HFFc6 (cell line): Measurements from ENCODE around the gene FSTL5. TPM values are rescaled to one million over a fixed set of nuclear protein-coding genes. Genes with fewer than 3 reads are reported as not detected.

ENCODE experiments used
- DNase-seq: peaks from one replicate; pipeline ENCODE4 v3.0.0-alpha.2; 2018
- H3K27ac Mint-ChIP-seq: 2 replicates; pipeline ENCODE4 v1.8.0; 2020; ENCODE audit warnings: mild to moderate bottlenecking, mixed read lengths
- H3K27me3 Mint-ChIP-seq: 2 replicates; pipeline ENCODE4 v1.8.0; 2021; ENCODE audit warnings: mild to moderate bottlenecking, moderate library complexity, mixed read lengths; ENCODE audit not compliant: insufficient read depth
- H3K36me3 Mint-ChIP-seq: 2 replicates; pipeline ENCODE4 v1.8.0; 2021; ENCODE audit warnings: low read depth, mixed read lengths
- H3K4me1 Mint-ChIP-seq: 2 replicates; pipeline ENCODE4 v1.8.0; 2020; ENCODE audit warnings: low read depth, mixed read lengths
- H3K4me3 Mint-ChIP-seq: 2 replicates; pipeline ENCODE4 v1.8.0; 2020; ENCODE audit warnings: mild to moderate bottlenecking, moderate library complexity, mixed read lengths
- H3K9me3 Mint-ChIP-seq: 2 replicates; pipeline ENCODE4 v1.8.0; 2020; ENCODE audit warnings: mild to moderate bottlenecking, mixed read lengths
- total RNA-seq, 6 experiments: library from RNA; stranded (reverse); fragmentation: NEBNext Ultra II Directional; extraction: Animal tissue kit (Norgen Biotek cat#: 25700); gene quantifications; 2 replicates in 1 of 6; 3 replicates in 5 of 6; pipeline ENCODE4 v1.2.3, GENCODE V29; 2021
- TF ChIP-seq, protein P1 (sequence below): fragments of 200-600 bp; sonication (generic); IDR thresholded peaks from 2 replicates; pipeline ENCODE4 v1.5.0; 2021; ENCODE audit warnings: antibody characterized with exemption, mild to moderate bottlenecking

FSTL5 gene
- total RNA-seq, 6 experiments from 2014 or later: not detected

DNA sequence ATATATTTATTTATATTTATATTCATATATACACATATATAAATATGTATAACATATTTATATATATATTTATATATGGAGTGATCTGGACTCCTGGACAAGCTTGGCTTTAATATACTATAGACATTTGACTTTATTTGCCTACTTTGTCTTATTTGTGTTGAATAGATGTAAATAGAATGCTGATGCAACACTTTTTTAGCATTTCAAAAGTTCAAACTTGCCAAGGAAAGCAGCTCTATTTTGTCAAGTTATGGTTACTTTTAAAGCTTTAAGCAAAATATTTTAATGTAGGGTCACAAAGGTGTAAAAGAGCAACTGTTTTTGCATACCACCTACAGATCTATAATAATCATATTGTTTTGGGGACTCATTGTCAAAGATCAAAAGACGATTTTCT is 61.1 kb downstream of the FSTL5 start:
- no peak overlapping the region for H3K4me3 Mint-ChIP-seq

DNA sequence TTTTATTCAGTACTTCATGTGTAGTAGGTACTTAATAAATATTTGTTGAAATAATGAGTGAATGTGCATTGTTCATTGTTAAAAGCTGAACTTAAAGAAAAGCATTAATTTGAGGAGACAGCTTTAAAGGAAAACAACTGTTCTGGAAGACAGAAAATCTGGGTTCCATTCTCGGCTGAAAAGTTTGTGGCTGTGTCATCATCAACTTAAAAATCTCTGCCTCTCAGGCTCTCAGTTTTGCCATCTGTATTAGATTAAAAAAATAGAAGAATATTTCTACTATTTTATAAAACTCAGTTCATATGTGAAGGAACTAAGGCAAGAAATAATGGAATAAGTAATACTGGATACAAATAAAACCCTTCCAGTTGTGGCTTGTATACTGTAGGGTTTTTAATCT is 62.5 kb downstream of the FSTL5 start:
- no peak for DNase-seq
- H3K27me3 Mint-ChIP-seq: no peaks in the 10 kb centered on the region
- no peak overlapping the region for H3K27ac Mint-ChIP-seq
- no peak overlapping the region for H3K4me3 Mint-ChIP-seq
- peaks cover 20% of the 10 kb centered on the region for H3K9me3 Mint-ChIP-seq
- H3K4me1 Mint-ChIP-seq: no peaks in the 10 kb centered on the region
- no peaks in the 10 kb centered on the region for H3K36me3 Mint-ChIP-seq
- TF ChIP-seq, protein P1, sequence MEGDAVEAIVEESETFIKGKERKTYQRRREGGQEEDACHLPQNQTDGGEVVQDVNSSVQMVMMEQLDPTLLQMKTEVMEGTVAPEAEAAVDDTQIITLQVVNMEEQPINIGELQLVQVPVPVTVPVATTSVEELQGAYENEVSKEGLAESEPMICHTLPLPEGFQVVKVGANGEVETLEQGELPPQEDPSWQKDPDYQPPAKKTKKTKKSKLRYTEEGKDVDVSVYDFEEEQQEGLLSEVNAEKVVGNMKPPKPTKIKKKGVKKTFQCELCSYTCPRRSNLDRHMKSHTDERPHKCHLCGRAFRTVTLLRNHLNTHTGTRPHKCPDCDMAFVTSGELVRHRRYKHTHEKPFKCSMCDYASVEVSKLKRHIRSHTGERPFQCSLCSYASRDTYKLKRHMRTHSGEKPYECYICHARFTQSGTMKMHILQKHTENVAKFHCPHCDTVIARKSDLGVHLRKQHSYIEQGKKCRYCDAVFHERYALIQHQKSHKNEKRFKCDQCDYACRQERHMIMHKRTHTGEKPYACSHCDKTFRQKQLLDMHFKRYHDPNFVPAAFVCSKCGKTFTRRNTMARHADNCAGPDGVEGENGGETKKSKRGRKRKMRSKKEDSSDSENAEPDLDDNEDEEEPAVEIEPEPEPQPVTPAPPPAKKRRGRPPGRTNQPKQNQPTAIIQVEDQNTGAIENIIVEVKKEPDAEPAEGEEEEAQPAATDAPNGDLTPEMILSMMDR: no peak

More for the DNA sequence above, 61.1 kb downstream of the FSTL5 start:
- no peaks in the 10 kb centered on the region for H3K36me3 Mint-ChIP-seq
- peaks cover 24% of the 10 kb centered on the region for H3K9me3 Mint-ChIP-seq
- H3K27me3 Mint-ChIP-seq: no peaks in the 10 kb centered on the region
- TF ChIP-seq, protein P1: no peak
- no peak for DNase-seq
- H3K27ac Mint-ChIP-seq: no peak overlapping the region
- no peaks in the 10 kb centered on the region for H3K4me1 Mint-ChIP-seq

DNA sequence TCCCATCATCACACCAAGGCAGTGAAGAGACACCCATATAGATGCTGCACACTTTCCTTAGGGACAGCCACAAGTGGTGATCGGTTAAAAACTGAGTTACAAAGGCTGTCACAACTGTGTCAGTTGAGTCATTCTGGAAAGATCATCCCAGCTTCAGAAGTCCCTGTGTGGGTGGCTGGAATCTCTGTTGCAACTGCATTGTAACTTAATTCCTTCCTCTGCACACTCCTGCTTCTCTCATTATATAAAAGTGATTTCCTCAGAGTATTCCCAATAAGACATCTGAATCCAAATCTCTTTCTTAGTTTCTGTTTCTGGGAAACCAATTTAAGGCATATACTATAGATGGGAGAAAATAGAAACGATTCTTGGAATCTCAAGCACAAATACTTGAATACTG is 88.1 kb downstream of the FSTL5 start:
- Mint-ChIP-seq H3K27ac (no peak overlapping the region), H3K27me3 (no peaks in the 10 kb centered on the region), H3K9me3 (peaks cover 19% of the 10 kb centered on the region), H3K4me1 (no peaks in the 10 kb centered on the region), H3K4me3 (no peak overlapping the region), H3K36me3 (no peaks in the 10 kb centered on the region)
- TF ChIP-seq, protein P1: no peak
- DNase-seq: no peak

DNA sequence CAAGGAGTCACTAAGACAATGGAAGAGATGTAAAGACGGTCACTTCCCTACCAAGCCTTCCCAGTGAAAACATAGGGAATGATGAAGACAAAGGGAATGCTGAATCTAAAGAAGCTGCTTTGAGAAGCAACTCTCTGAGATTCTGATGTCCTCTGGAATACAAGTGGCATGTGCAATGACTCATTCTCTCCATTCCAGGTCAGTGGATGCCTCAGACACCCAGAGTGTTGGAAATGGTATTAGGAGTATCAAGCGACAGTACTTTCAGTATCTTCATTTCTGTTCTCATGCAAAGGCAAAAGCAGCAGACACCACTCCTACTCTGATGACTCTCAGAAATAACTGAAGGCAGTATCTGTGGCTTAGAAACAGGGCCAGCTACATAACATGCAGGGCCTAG is 102.6 kb downstream of the FSTL5 start:
- no peaks in the 10 kb centered on the region for H3K36me3 Mint-ChIP-seq
- H3K4me1 Mint-ChIP-seq: no peaks in the 10 kb centered on the region
- peaks cover 1% of the 10 kb centered on the region; the same call in 1 of the 2 replicates for H3K27me3 Mint-ChIP-seq
- peaks cover 20% of the 10 kb centered on the region for H3K9me3 Mint-ChIP-seq
- H3K27ac Mint-ChIP-seq: no peak overlapping the region
- TF ChIP-seq, protein P1: no peak
- no peak overlapping the region for H3K4me3 Mint-ChIP-seq
- DNase-seq: no peak

DNA sequence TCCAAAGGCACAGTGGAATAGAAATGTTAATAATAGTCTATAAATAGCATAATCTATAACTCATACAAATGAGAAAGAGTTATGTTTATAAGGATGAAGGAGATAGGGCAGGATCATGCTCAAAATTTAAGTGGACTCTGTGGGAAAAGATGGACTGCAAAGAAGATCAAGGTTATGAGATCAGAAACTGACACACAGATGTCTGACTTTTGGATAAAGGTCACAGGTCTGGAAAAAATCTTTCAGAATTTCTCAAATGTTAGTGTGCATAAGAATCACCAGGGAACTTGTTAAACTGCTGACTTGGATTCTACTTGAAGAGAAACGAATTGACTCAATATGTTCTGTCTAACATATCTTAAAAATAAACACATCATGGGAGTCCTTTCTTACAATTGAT is 104.1 kb downstream of the FSTL5 start:
- no peaks in the 10 kb centered on the region for H3K4me1 Mint-ChIP-seq
- DNase-seq: no peak
- peaks cover 1% of the 10 kb centered on the region; the same call in 1 of the 2 replicates for H3K27me3 Mint-ChIP-seq
- H3K36me3 Mint-ChIP-seq: no peaks in the 10 kb centered on the region
- peaks cover 9% of the 10 kb centered on the region for H3K9me3 Mint-ChIP-seq
- TF ChIP-seq, protein P1: no peak
- H3K4me3 Mint-ChIP-seq: no peak overlapping the region
- no peak overlapping the region for H3K27ac Mint-ChIP-seq

DNA sequence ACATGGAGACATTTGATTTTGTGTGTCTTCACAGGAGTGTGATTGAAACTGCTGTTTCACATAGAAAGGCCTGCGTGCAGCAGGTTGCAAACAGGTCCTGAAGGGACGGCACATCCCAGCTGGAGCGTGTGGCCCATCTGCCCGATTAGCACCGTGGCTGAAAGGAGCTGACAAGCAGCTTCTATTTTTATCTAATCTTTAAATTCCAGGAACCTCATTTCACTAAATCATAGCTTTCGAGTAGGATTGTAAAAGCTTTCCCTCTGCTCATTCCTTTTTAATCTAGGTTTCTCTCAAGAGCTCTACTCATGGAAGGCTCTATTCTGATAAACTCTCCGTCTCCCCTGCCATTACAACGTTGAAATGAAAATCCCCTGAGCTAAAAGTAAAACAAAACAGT is 106.8 kb downstream of the FSTL5 start:
- DNase-seq: no peak
- Mint-ChIP-seq H3K9me3 (peaks cover 6% of the 10 kb centered on the region), H3K4me1 (no peaks in the 10 kb centered on the region), H3K4me3 (no peak overlapping the region), H3K27ac (no peak overlapping the region), H3K36me3 (no peaks in the 10 kb centered on the region), H3K27me3 (peaks cover 1% of the 10 kb centered on the region; the same call in 1 of the 2 replicates)
- TF ChIP-seq, protein P1: no peak
